GM13976 (cell line): ENCODE data around the gene FCRL5.

Experiments used
- DNase-seq: peaks from one replicate; pipeline ENCODE4 v3.0.0; 2012; ENCODE audit warnings: low spot score
- CTCF ChIP-seq: IDR thresholded peaks from 2 replicates; pipeline ENCODE4 v1.5.1; 2012; ENCODE audit warnings: borderline replicate concordance, mild to moderate bottlenecking; ENCODE audit not compliant: insufficient read depth; ENCODE audit errors: extremely low read depth, missing control alignments, control extremely low read depth
- in situ Hi-C: fragments of 300-500 bp; cut with MboI; formaldehyde crosslinking; loops from one replicate; pipeline ENCODE4 v1.12.0; 2022; ENCODE audit warnings: low sequenced_read_pairs, mixed read lengths, inconsistent platforms; ENCODE audit not compliant: unreplicated experiment

FCRL5 gene

GRCh38 chr1:157551694-157552693, at the start of gene FCRL5:
TSS of gene FCRL5 (minus strand) at chr1:157552515. CDS start at chr1:157552362, 153 bp downstream.
- TF ChIP-seq CTCF = no peak
- peak; percentile 16 for DNase-seq
- in situ Hi-C loops = no loop called here

DNA sequence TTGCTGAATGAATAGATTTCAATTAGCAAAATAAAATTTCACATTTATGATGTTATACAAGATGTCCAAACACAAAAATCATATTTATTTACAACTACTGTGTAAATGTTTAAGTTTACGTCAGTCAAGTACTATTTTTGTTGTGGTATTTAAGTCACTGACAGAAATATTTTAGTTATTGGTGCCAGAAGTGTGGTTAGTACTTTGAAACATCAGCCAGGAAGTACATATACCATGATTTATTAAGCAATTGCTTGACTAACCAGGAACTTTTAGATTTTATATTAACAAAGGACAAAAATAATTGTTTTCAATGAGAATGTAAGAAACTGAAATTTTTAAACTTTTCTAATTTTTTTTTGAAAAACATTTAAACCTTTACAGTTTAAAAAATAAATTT, 47.9 kb upstream of the FCRL5 start:
- no peak for DNase-seq
- in situ Hi-C loops = no loop called here
- no peak for TF ChIP-seq CTCF

DNA sequence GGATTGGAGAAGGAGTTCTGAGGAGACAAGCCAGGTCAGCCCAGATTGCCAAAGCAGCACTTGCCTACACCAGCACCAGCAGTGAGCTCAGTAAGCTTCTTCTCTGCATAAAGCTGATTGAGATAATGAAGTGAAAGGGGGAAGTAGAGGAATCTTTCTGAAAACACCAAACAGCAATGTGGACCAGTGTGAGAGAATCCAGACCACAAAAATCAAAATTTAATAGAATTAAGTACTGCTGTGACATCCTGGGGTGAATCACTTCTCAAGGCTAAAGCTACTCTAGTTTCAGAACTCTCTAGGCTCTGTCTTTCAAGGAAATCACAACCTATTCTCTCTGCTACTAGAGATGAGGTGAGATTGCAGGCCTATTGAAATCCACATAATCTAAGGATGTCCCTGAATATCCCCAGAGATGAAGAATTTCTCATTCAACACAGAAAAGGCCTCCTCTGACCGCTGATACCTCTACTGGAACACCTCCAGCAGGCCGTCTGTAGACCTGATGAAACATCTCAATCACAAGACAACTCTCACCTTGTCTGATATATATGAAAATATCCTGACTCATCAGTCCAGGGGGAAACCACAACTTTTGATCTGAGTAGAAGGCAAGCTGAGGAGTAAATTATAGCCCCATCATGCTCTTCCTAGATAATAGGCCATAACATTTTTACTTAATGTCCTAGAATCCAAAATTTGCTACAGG, 45.8 kb upstream of the FCRL5 start, which contains the start of gene FCRL4:
FCRL4 (minus strand) TSS at position 127 of the 709 bp plus-strand sequence. CDS start 141 bp downstream, outside the sequence.
- no peak for TF ChIP-seq CTCF
- no peak for DNase-seq
- in situ Hi-C loops = no loop called here

DNA sequence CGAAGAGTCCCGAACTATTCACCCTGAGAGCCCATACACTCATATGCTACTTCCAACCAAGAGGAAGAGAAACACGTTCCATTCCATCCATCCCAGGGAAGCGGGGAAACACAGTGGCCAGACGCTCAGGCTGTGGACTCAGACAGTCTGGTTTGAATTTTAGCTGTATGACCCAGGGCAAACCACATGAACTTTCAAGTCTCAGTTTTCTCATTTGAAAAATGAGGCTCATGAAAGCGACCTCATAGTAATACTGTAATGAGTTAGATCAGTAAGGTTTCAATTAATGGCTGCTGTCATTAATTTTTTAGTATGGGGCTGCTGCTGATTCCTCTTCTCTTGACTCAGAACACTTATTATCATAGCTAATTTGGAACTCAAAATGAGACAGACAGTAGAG, 44.1 kb upstream of the FCRL5 start:
- DNase-seq = no peak
- no peak for TF ChIP-seq CTCF
- in situ Hi-C loops = no loop called here

DNA sequence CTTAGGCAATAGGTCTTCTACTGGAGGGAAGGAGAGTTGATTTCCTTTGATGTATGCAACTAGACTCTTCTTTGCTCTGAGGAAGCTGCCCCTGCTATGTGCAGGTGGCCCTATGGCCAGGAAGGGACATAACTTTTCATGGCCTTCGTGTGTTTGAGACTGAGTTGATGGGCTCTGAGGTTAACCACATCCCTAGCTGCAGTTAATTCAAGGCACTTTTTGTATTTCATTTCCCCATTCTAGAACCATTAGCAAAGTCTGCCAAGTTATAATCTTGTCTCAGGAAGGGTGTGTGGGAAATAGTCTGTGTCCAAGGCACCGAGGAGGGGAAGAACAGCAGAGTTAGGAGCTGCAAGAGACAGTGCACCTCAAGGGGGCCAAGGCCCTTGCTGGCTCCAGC, 43.0 kb upstream of the FCRL5 start:
- peak; percentile 40 for DNase-seq
- no peak for TF ChIP-seq CTCF
- in situ Hi-C loops = no loop called here

GRCh38 chr1:157585984-157586383, 33.7 kb upstream of the FCRL5 start:
- TF ChIP-seq CTCF = no peak
- in situ Hi-C loops = no loop called here
- no peak for DNase-seq
